ENCODE measurements around the gene SOHLH1. TPM values are rescaled to one million over a fixed set of nuclear protein-coding genes. Genes with fewer than 3 reads are reported as not detected.

The SOHLH1 gene
- total RNA-seq, 1 experiment from 2014 or later: not detected

- no peak for DNase-seq (ENCODE audit: low read depth in 1 of 2, low spot score in 2 of 2)
- H3K4me3 ChIP-seq: no peak overlapping the region
- H3K27me3 ChIP-seq (replicated peaks): peaks cover 21% of the 10 kb centered on the region
- H3K4me1 ChIP-seq (replicated peaks): no peaks in the 10 kb centered on the region
- no peaks in the 10 kb centered on the region for H3K9me3 ChIP-seq (replicated peaks)
- no peaks in the 10 kb centered on the region for H3K36me3 ChIP-seq
- H3K27ac ChIP-seq: no peak overlapping the region
Observed at GRCh38 chr9:135719472-135719871, 20.2 kb upstream of the SOHLH1 start.

DNA sequence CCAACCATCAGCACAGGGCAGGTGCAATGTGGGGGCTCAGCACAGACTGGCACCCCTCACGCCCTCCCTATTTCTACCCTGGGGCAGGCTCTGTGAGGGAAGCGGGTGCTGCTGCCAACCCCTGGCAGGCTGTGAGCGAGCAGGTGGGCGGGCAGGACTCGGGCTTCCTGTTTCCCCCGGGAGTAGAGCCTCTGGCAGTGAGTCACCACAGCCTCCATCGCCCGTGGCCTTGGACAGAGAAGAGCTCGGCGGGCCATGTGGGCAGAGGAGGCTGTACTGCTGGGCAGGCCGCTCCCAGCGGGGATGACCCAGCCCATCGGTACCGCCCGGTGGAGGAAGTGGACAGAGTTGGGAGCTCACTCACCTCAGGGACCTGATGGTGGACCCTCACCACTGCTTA, 19.3 kb upstream of the SOHLH1 start:
- no peak overlapping the region for H3K4me3 ChIP-seq
- no peaks in the 10 kb centered on the region for H3K9me3 ChIP-seq (replicated peaks)
- peaks cover 24% of the 10 kb centered on the region for H3K27me3 ChIP-seq (replicated peaks)
- DNase-seq (ENCODE audit: low read depth in 1 of 2, low spot score in 2 of 2): no peak
- no peaks in the 10 kb centered on the region for H3K4me1 ChIP-seq (replicated peaks)
- H3K36me3 ChIP-seq: no peaks in the 10 kb centered on the region
- no peak overlapping the region for H3K27ac ChIP-seq

- H3K9me3 ChIP-seq (replicated peaks): no peaks in the 10 kb centered on the region
- no peak for DNase-seq (ENCODE audit: low read depth in 1 of 2, low spot score in 2 of 2)
Observed at GRCh38 chr9:135717410-135717809, 18.1 kb upstream of the SOHLH1 start.

GRCh38 chr9:135716045-135716444, 16.8 kb upstream of the SOHLH1 start:
- no peaks in the 10 kb centered on the region for H3K36me3 ChIP-seq
- H3K27me3 ChIP-seq (replicated peaks): peaks cover 33% of the 10 kb centered on the region
- H3K27ac ChIP-seq: no peak overlapping the region
- H3K9me3 ChIP-seq (replicated peaks): no peaks in the 10 kb centered on the region
- DNase-seq (ENCODE audit: low read depth in 1 of 2, low spot score in 2 of 2): no peak
- no peak overlapping the region for H3K4me3 ChIP-seq
- H3K4me1 ChIP-seq (replicated peaks): no peaks in the 10 kb centered on the region

More at GRCh38 chr9:135717410-135717809, 18.1 kb upstream of the SOHLH1 start:
- peaks cover 33% of the 10 kb centered on the region for H3K27me3 ChIP-seq (replicated peaks)
- H3K4me1 ChIP-seq (replicated peaks): no peaks in the 10 kb centered on the region
- H3K27ac ChIP-seq: no peak overlapping the region
- H3K4me3 ChIP-seq: no peak overlapping the region
- H3K36me3 ChIP-seq: no peaks in the 10 kb centered on the region

DNA sequence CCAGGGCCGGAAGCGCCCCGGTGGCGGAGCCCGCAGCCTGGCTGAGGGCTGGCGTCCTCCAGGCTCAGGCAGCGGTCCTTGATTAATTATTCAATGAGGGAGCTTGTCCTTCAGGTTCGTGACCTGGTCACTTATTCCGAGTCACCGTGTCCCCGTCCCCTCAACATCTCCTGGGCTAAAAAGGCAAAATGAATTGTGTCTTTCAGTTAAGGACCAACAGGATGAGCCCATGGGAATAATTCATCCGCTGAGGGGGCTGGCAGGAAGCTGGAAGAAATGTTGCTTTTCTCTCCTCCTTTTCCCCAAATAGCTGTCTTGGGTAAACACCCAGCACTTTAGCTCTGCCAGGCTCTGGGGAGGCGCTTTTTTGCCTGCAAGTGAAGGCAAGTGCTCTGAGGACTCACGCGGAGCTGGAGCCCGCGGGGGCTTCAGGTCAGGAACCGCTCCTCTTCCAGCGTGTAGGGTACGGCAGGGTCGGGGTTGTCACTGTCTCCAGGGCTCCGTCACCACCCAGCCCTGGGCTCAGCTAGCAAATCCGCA, 15.8 kb upstream of the SOHLH1 start:
- no peak overlapping the region for H3K27ac ChIP-seq
- DNase-seq (ENCODE audit: low read depth in 1 of 2, low spot score in 2 of 2): no peak

GRCh38 chr9:135714242-135715055, 15.2 kb upstream of the SOHLH1 start:
- Histone ChIP-seq H3K9me3 (replicated peaks) (no peaks in the 10 kb centered on the region), H3K36me3 (no peaks in the 10 kb centered on the region), H3K27me3 (replicated peaks) (peaks cover 33% of the 10 kb centered on the region), H3K4me1 (replicated peaks) (no peaks in the 10 kb centered on the region), H3K4me3 (no peak overlapping the region), H3K27ac (no peak overlapping the region)
- no peak for DNase-seq (ENCODE audit: low read depth in 1 of 2, low spot score in 2 of 2)

More for the DNA sequence above, 15.8 kb upstream of the SOHLH1 start:
- Histone ChIP-seq H3K4me1 (replicated peaks) (no peaks in the 10 kb centered on the region), H3K36me3 (no peaks in the 10 kb centered on the region), H3K9me3 (replicated peaks) (no peaks in the 10 kb centered on the region), H3K27me3 (replicated peaks) (peaks cover 33% of the 10 kb centered on the region), H3K4me3 (no peak overlapping the region)

GRCh38 chr9:135712613-135713295, 13.5 kb upstream of the SOHLH1 start:
- Histone ChIP-seq H3K27me3 (replicated peaks) (peaks cover 33% of the 10 kb centered on the region), H3K9me3 (replicated peaks) (no peaks in the 10 kb centered on the region), H3K36me3 (no peaks in the 10 kb centered on the region), H3K4me1 (replicated peaks) (no peaks in the 10 kb centered on the region), H3K27ac (no peak overlapping the region), H3K4me3 (no peak overlapping the region)
- no peak for DNase-seq (ENCODE audit: low read depth in 1 of 2, low spot score in 2 of 2)

GRCh38 chr9:135711881-135712280, 12.6 kb upstream of the SOHLH1 start:
- H3K36me3 ChIP-seq: no peaks in the 10 kb centered on the region
- no peak overlapping the region for H3K27ac ChIP-seq
- DNase-seq (ENCODE audit: low read depth in 1 of 2, low spot score in 2 of 2): no peak
- H3K4me1 ChIP-seq (replicated peaks): no peaks in the 10 kb centered on the region
- no peaks in the 10 kb centered on the region for H3K9me3 ChIP-seq (replicated peaks)
- peaks cover 33% of the 10 kb centered on the region for H3K27me3 ChIP-seq (replicated peaks)
- no peak overlapping the region for H3K4me3 ChIP-seq

DNA sequence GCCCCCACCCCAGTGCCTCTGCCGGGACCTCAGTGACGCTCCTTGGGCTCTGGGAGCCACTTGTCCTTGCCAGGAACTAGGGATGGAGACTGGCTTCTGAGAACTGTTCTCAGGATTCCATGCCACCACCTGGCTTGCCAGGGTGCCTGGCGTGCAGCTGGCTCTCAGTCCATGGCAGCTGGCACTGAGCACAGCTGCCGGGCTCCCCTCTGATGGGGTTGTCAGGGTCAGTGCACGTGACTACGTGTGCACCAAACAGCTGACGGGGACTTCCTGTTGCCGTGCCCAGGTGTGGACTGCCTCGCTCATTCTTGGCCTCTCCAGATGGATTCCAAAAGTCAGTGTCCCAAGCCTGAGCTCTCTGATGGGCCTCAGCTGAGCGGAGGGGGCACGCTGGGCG, 12.1 kb upstream of the SOHLH1 start:
- DNase-seq (ENCODE audit: low read depth in 1 of 2, low spot score in 2 of 2): no peak
- Histone ChIP-seq H3K36me3 (no peaks in the 10 kb centered on the region), H3K9me3 (replicated peaks) (no peaks in the 10 kb centered on the region), H3K27ac (no peak overlapping the region), H3K27me3 (replicated peaks) (peaks cover 31% of the 10 kb centered on the region), H3K4me3 (no peak overlapping the region), H3K4me1 (replicated peaks) (no peaks in the 10 kb centered on the region)

DNA sequence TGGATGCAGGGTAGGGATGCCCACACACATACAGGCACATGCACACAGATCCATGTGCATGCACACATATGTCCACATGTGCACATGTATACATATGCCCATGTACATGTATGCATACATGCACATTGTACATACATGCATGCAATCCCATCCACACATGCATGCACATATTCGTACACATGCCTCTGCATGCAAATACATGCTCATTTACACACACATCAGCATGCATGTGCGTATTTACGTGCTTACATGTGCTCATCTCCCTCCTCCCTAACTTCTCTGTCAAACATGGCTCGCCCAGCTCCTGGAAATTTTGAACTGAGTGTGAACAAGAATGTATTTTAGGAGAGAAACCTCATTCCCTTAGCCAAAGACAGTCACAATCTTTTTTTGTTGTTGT, 8.9 kb upstream of the SOHLH1 start:
- no peaks in the 10 kb centered on the region for H3K9me3 ChIP-seq (replicated peaks)
- H3K4me3 ChIP-seq: no peak overlapping the region
- peaks cover 6% of the 10 kb centered on the region; the same call in 1 of the 2 replicates for H3K27me3 ChIP-seq (replicated peaks)
- H3K27ac ChIP-seq: no peak overlapping the region
- H3K4me1 ChIP-seq (replicated peaks): no peaks in the 10 kb centered on the region
- DNase-seq (ENCODE audit: low read depth in 1 of 2, low spot score in 2 of 2): no peak
- H3K36me3 ChIP-seq: no peaks in the 10 kb centered on the region

DNA sequence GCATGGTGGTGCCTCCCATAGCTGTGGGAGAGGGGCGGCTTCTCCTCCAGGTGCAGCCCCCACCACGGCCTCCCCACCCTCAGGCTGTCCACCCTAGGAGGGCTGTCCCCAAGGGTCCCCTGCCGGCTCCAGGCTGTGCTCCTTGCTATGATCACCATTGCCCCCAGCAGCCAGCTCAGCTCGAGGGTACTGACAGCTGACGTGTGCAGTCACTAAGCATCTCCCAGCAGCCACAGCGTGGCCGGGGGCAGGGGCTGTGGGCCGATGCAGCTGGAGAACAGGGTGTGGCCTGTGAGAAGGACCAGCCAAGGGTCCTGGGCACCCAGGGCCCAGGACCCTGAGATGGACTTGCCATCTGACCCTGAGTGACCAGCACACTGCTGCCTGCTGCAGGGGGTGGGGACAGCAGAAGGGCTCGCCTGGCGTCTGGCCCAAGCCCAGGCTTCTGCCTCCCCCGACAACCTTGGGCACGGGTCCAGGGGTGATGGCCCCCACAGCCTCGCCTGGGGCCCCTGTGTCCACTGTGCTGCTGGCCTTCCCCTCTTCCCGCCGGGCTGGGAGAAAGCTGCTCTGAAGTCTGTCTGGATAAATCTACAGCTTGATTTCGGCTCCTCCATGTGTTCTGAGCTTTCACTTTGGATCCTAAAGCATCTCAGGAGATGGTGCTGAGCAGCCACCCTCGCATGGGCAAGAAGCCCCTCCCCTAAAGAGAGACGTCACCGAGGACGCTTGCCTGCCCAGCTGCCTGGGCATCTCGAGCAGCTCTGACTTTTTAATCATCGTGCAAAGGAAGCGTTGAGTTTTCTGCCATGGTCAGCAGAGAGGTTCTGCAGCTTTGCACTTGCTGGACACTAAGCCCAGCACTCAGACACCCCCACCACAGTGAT, 8.2 kb upstream of the SOHLH1 start:
- Histone ChIP-seq H3K4me1 (replicated peaks) (no peaks in the 10 kb centered on the region), H3K4me3 (no peak overlapping the region), H3K9me3 (replicated peaks) (no peaks in the 10 kb centered on the region), H3K36me3 (no peaks in the 10 kb centered on the region), H3K27ac (no peak overlapping the region), H3K27me3 (replicated peaks) (peaks cover under 1% of the 10 kb centered on the region; the same call in 1 of the 2 replicates)
- DNase-seq (ENCODE audit: low read depth in 1 of 2, low spot score in 2 of 2): no peak

- H3K27me3 ChIP-seq (replicated peaks): peaks cover 4% of the 10 kb centered on the region
- H3K27ac ChIP-seq: no peak overlapping the region
- no peak overlapping the region for H3K4me3 ChIP-seq
Observed at GRCh38 chr9:135706288-135706687, 7.0 kb upstream of the SOHLH1 start.

GRCh38 chr9:135705376-135705775, 6.1 kb upstream of the SOHLH1 start:
- H3K27me3 ChIP-seq (replicated peaks): peaks cover 4% of the 10 kb centered on the region
- H3K4me3 ChIP-seq: no peak overlapping the region
- no peak overlapping the region for H3K27ac ChIP-seq
- no peaks in the 10 kb centered on the region for H3K9me3 ChIP-seq (replicated peaks)
- H3K36me3 ChIP-seq: no peaks in the 10 kb centered on the region
- H3K4me1 ChIP-seq (replicated peaks): 0 out of 2 replicates have a peak, but pooled peaks cover 3% of the 10 kb centered on the region
- no peak for DNase-seq (ENCODE audit: low read depth in 1 of 2, low spot score in 2 of 2)

More at GRCh38 chr9:135706288-135706687, 7.0 kb upstream of the SOHLH1 start:
- Histone ChIP-seq H3K4me1 (replicated peaks) (0 out of 2 replicates have a peak, but pooled peaks cover 3% of the 10 kb centered on the region), H3K36me3 (no peaks in the 10 kb centered on the region), H3K9me3 (replicated peaks) (no peaks in the 10 kb centered on the region)
- DNase-seq (ENCODE audit: low read depth in 1 of 2, low spot score in 2 of 2): no peak
